HG02973 (cell line): Measurements from ENCODE around the gene DMRT1.

Source experiments
- ATAC-seq: cut with Tn5 transposase; IDR thresholded peaks from one replicate; pipeline ENCODE4 v1.9.1; 2021; ENCODE audit warnings: moderate library complexity; ENCODE audit not compliant: unreplicated experiment

DMRT1 gene

DNA sequence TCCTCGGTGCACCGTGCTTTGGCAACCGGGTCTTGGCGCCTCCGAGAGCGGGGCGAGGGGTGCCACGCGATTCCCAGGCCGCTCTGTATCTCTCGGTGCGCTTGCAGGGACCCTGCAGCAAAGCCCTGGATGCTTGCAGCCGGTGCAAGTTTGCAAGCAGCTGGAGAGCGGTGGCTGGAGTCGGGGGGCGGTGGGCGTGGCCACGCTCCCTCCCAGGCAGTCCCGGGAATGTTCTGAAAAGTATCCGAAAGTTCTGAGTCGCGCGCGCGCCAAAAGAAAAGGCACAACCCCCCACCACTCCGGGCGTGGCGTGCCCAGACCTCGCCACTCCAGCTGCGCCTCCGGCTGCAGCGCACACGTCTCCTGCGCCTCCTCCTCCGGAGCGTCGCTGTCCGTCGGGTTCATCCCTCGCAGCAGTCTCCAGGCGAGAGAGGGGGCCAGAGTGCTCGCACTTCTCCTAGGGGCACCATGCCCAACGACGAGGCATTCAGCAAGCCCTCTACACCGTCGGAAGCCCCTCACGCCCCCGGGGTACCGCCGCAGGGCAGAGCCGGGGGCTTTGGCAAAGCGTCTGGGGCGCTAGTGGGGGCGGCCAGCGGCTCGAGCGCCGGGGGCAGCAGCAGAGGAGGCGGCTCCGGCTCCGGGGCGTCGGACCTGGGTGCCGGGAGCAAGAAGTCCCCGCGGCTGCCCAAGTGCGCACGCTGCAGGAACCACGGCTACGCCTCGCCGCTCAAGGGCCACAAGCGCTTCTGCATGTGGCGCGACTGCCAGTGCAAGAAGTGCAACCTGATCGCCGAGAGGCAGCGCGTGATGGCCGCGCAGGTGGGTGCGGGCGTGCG is at the start of gene DMRT1:
Gene DMRT1, plus strand, starts transcription at position 327 of the 839 bp plus-strand sequence. Its CDS starts 142 bp downstream, at position 469.
- ATAC-seq, result no peak

DNA sequence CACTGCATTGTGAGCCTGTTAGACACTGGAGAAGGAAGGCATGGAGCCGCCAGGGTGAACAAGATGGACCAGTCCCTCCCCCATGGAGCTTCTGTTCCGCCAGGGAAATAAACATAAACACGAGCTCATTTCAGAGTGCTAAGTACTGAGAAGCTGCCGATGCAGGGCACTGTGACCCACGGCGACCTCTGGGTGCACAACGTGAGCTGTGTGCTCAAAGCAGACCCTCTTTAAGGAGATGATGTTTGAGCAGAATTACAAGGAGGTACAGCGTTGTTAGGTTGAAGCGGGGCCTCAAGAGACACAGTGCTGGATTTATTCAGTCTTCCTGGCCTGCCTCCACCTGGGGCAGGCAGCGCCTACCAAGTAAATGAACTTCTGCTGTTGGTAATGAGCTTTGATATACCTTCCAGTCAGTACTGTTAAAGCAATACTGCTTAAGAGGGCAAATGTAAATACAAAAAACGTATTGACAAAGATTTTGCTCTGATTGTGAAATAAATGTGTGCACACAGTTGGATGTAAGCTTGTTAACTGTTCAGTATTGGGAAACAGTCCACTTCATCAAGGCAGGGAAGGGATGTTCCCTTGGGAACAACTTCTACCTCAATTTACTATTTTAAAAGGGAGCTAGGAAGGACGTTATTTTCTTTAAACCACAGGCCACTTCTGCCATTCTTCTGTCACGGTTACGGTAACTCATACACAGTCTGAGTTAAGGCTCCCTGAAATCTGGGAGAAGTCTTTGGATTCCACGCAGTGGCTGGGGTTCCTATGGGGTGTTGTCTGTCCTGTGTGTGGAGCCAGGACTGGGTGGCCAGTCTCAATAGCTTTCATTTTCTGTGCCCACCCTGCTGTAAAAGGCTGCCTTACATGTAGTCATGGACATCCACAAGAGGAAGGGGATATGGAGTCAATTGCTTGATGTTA is 48.9 kb upstream of the DMRT1 start:
- ATAC-seq, result no peak

DNA sequence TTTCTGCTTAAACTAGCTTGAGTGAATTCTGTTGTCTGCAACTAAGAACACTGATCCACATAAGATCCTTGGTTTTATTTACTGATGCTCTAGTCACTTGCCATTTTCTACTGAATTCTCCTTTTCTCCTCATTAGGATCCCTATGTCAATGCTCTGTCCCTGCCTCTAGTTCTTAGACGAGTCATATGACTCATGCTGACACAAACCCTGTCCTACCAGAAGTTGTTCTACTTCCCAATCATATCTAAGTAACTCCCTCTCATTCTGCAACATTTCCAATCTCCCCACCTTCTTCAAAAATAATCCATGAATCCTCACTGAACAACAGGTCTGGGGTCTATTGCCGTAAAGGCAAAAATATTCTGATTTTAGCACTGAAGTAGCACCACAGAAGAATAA is 47.1 kb upstream of the DMRT1 start:
- no peak for ATAC-seq

- ATAC-seq, result no peak
Observed at GRCh38 chr9:795869-796268, 45.6 kb upstream of the DMRT1 start.

DNA sequence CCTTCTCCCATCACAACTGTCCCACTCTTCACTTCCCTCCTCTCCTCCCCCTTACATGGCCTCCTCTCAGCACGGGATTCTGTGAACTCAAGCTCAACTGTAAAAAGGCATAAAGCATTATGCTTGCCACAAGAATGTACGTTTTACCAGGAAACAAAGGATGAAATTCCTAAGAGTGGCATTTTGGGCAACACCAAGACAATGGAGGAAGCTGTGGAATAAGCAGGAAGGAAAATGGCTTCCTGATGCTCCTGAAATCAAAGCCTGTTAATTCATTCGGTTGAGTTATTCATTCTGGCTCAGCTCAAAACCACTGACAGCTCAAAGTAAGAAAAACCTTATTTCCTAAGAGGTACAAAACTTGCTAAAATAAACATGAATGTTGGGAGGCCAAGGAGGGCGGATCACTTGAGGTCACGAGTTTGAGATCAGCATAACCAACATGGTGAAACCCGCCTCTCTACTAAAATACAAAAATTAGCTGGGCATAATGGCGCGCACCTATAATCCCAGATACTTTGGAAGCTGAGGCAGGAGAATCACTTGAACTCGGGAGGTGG is 40.8 kb upstream of the DMRT1 start:
- ATAC-seq, result no peak

DNA sequence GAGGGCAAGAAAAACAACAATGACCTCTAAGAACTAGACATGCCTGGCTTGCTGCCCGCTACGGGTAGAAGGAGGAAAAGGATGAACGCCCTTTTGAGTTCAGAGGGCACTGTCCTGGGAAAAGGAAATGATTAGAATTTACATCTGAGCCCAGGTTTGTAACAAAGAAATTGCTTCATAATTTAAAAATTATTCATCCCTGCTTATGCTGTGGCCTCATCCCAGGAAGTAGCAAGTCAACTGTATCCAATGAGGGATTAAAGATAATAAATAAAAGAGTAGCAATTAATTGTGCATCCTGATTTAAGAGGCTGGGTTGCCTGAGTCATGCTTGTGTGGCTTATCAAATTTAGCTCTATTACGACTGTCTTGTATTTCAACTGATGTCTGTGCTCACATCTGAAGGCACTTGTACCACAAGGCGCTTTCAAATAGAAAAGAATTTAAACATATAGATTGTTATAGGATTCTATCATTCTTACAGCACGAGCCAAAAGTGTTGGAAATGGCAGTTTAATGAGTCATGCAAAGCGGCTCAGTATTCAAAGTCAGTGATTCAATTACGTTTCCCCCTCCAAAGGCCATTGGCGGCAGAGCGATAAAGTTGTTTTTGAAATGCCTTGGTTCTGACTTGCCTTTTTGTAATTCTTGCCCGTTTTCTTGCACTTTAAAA is 40.0 kb upstream of the DMRT1 start:
- ATAC-seq, result no peak

DNA sequence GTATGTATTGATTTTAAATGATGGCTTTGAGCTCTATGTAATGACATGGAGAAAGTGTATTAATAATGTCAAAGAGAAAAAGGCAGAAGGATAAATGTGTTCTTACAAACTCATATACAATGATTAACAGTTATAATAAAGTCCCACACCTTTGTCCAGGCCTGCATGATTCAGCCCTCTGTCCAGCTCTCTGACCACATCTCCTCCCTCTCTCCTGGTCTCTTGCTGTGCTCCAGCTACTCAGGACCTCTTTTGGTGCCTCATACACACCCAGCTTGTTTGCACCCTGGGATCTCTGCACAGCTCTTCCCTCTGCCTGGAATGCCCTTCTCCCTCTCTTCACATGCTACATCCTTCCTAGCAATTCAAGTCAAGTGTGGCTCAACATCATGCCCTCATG is 37.5 kb upstream of the DMRT1 start:
- ATAC-seq, result no peak

DNA sequence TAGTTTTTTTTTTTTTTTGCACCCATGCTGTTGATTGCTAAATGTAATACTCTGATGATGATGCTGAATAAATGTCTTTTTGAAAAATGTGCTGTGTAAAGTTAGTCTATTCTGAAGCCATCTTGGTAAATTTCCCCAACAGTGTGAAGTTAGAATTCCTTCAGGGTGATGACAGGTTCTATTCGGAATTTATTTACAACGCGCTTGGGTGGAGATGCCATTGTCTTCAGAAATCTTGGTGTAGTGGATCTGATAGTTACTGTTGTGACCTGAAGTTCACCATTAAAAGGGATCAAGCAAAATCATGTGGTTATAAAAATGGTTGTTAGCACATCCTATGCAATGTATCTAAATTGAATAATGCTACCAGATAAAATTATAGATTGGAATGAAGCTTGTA is 36.3 kb upstream of the DMRT1 start:
- no peak for ATAC-seq

GRCh38 chr9:806285-807156 is 35.0 kb upstream of the DMRT1 start:
- no peak for ATAC-seq

DNA sequence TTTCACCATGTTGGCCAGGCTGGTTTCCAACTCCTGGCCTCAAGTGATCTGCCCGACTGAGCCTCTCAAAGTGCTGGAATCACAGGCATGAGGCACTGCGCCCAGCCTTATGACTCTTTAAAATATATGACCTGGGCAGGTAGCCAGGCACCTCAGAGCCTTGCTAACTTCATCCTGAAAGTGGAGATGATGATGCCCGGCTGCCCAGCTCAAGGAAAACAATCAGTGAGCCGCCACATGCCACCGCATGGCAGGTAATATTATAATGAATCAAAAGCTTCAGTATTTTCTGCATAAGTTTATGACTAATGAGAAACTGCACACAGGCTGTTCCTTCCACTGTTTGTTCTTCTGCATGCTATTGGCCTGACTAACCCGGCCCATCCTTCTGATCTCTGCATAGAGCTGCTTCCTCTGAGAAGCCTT is 30.4 kb upstream of the DMRT1 start:
- ATAC-seq, result no peak

GRCh38 chr9:818958-819357 is 22.5 kb upstream of the DMRT1 start:
- ATAC-seq, result no peak

DNA sequence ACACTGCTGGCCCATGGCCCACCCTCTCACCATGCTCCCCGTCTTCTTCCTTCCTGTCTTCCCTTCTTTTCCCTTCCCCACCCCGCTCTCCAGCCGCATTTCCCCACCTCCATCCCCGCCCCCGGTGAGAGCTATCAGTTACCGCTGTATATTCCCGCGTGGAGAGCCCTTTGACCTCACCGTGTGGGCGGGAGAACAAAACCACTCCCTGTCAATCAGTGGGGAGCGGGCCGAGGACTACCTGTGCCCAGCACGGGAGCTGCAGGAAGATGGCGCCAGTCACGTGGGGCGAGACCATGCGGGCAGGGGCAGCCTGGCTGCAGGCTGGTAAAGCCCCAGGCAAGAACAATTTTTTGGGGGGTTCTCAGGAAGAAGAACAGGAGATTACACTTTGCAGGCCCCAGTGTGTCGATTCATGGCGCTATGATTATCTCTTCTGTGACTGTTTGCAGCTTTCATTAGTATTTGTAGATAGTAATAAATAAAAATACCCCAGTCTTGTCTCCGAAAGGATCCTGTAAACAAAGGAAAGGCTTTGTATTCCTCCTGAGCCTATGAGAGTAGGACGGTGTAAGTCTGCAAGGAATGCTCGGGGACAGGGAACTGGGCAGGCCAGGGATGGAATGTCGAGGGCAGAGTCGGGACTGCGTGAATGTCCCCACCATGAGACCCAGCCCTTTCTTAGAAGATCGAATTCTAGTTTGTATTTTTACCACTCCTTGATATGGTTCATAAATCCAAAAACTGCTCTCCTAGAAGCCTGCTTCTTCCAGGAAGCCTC is 14.8 kb upstream of the DMRT1 start:
- ATAC-seq, result no peak

DNA sequence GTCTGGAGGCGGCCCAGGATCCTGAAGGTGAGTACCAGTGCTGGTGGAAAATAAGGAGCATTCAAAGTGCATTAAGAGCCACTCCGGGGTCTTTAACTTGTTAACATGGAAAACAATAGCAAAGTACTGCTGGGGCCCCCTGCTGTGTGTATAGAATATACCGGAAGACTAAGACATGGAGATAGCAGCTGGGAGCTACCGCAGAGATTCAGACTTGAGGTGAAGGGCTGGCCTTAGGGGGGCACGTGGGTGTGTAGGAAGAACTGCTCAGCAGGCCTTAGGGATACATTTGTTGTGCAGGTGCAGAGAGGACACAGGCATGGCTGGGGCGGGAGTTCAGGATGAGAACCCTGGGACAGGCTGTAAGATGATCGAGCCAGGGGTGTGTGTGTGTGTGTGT is 1.2 kb upstream of the DMRT1 start:
- no peak for ATAC-seq

DNA sequence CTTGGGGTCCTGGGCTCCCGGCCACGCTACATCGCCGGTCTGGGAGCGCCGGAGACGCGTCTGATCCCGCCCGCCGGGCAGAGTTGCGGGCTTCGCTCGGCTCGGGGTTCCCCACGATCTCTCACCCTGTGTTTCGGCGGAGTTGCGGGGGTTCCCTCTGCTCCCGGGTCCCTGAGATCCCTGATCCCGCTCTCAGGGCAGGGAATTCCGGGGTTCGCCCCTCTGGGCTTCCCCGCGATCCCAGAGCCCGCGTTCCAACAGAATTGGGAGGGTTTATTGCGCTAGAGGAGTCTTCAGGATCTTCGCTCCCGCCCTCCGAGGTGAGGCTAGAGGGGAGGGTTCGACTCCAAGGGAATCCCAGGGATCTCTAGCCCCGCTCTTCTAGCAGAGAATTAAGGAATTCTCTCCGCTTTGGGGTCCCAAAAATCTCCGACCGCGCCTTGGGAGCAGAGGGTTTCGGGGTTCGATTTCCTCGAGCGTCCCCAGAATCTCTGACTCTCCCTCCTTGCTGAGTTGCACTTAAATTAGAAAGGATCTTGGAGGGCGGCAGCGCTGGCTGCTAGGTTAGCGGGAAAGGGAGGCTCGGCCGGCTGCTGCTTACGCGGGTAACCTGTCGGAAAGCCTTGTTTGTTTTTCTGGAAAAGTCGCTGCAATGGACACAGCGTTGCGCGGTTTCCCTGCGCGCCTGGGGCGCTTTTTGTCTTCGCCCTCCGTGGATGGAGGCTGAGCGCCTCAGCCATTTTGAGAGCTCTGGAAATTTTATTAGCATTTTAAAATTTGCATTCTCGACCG is 1.3 kb downstream of the DMRT1 start:
- no peak for ATAC-seq

DNA sequence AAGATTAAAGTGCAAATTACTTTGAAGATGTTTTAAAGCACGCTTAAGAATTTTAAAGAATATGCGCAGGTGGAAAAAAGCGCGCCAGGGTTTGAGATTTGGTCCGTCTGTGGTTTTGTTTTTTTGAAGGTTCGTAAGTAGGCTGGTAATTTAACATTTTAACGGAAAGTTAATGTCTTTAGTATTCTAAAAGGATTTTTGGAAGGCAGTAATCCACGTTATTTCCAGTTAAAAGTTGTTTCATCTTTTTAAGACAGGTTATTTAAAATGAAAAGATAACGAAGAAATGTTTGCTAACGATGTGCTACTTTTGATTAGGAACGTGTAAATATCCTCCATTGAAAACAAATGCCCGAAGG is 1.9 kb downstream of the DMRT1 start:
- ATAC-seq, result no peak

DNA sequence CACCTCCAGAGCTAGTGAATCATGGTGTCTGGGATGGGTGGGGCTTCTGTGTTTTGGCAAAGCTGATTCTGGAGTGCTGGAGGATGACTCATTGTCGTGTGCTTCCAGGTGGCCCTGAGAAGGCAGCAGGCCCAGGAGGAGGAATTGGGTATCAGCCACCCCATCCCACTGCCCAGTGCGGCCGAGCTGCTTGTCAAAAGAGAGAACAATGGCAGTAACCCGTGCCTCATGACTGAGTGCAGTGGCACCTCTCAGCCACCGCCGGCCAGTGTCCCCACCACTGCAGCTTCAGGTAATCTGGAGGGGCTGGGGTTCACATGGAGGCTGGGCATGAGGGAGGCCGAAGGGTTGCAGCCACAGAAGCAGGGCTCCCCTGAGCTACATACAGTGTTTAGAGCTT is 5.4 kb downstream of the DMRT1 start:
- ATAC-seq, result no peak

DNA sequence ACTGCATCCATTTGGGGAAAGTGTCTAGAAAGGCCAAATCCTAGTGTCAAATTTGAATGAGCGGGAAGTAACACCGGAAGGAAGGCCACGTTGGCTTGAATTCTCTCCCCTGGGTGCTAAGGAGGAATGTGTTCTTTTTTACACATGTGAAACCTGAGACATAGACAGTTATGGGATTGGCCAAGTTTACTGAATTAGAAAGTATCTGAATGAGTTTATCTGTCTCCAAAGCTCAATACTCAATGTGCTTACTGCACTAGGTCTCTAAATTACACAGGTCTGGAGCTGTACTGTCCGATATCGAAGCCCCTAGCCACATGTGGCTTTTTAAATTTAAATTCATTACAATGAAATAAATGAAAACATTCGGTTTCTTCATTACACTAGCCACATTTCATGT is 6.0 kb downstream of the DMRT1 start:
- no peak for ATAC-seq

DNA sequence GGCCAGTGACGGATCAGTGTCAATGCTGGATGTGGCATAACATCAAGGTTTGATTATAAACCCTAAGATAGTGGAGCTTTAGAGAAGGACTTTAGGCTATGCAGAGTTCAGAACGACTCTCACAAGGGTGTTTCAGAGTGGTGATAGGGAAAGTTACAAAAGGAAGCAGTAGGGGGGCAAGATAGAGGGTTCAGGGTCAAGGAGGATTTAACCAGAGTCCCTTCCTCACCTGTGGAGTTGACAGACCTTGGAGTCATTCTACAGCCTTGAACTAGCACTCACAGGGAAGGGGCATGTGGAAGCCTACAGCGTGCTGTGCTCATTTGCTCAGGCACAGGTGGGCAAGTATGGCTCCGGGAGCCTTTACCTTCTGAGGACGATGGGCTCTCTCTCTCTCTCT is 7.9 kb downstream of the DMRT1 start:
- no peak for ATAC-seq

DNA sequence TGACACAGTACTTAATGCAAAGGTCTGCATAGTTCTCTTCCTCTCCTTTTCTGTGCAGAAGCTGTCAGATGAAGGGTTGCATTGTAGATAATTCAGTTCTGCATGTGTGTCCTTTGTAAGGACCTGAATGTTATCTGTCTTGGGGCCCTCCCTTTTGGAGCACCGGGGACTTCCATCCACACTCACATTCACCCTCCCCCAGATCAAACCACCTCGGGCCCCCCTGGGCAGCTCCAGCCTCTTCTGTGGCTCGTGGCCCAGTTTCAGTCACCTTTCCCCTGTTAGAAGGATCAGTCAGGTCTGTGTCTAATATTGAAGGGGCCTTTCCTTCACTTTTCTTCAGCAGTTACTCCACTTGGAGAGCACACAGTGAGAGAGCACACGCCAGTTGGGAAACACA is 11.0 kb downstream of the DMRT1 start:
- no peak for ATAC-seq
